Spleen (tissue), 7 donors: ENCODE measurements around the gene IGFL4.

ENCODE experiments used
- POLR2A ChIP-seq, 3 donors: fragments of 450-650 bp; IDR thresholded peaks; one replicate each; pipeline ENCODE4 v1.5.1; 2017; ENCODE audit warnings: antibody characterized with exemption in 3 of 3, mild to moderate bottlenecking in 1 of 3
- POLR2AphosphoS5 ChIP-seq, 3 donors: sonication (generic); formaldehyde crosslinking; IDR thresholded peaks; one replicate each; pipeline ENCODE4 v1.5.1; 2017; ENCODE audit warnings: antibody characterized with exemption in 3 of 3
- TF ChIP-seq, protein P1 (sequence below), 11 experiments: fragments of 200-600 bp in 7 of 11; fragments of 450-650 bp in 4 of 11; sonication (generic) in 4 of 11; IDR thresholded peaks in 8 of 11; conservative IDR thresholded peaks in 3 of 11; 1 replicate in 7 of 11; 2 replicates in 4 of 11; pipeline versions ENCODE4 v1.4.0 to v1.8.0; 2016 to 2021; ENCODE audit warnings: antibody characterized with exemption in 11 of 11, inconsistent platforms in 4 of 11, mild to moderate bottlenecking in 1 of 11
- donor health status: DM: no; HTN: no; CAD: no; lungs with moderate emphysema.
- donor health status: DM: no; HTN: no; CAD: no.
- donor health status: DM: no; HTN: no; CAD: no.

GRCh38 chr19:46088101-46088500 lies 47.3 kb upstream of the IGFL4 start:
- no peak for TF ChIP-seq POLR2A (IDR thresholded peaks at IDR 0.05)
- TF ChIP-seq, protein P1, sequence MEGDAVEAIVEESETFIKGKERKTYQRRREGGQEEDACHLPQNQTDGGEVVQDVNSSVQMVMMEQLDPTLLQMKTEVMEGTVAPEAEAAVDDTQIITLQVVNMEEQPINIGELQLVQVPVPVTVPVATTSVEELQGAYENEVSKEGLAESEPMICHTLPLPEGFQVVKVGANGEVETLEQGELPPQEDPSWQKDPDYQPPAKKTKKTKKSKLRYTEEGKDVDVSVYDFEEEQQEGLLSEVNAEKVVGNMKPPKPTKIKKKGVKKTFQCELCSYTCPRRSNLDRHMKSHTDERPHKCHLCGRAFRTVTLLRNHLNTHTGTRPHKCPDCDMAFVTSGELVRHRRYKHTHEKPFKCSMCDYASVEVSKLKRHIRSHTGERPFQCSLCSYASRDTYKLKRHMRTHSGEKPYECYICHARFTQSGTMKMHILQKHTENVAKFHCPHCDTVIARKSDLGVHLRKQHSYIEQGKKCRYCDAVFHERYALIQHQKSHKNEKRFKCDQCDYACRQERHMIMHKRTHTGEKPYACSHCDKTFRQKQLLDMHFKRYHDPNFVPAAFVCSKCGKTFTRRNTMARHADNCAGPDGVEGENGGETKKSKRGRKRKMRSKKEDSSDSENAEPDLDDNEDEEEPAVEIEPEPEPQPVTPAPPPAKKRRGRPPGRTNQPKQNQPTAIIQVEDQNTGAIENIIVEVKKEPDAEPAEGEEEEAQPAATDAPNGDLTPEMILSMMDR (IDR thresholded peaks at IDR 0.05 in 8 of 11, conservative IDR thresholded peaks at IDR 0.05 in 3 of 11), result no peak
- no peak for TF ChIP-seq POLR2AphosphoS5 (IDR thresholded peaks at IDR 0.05)
